Thoracic aorta endothelial cell (primary cell): ENCODE results near the gene LAX1. TPM values are rescaled to one million over a fixed set of nuclear protein-coding genes. Genes with fewer than 3 reads are reported as not detected.

Experiments
- small RNA-seq: library from RNA; depleted of rRNA; stranded (forward); fragments of <200 nt; gene quantifications from one replicate; pipeline ENCODE3, GENCODE V24; 2012
- total RNA-seq: library from RNA; depleted of rRNA; stranded (reverse); fragments of >200 nt; gene quantifications from 2 replicates; pipeline ENCODE4 v1.2.3, GENCODE V29; 2012

Gene LAX1, protein sequence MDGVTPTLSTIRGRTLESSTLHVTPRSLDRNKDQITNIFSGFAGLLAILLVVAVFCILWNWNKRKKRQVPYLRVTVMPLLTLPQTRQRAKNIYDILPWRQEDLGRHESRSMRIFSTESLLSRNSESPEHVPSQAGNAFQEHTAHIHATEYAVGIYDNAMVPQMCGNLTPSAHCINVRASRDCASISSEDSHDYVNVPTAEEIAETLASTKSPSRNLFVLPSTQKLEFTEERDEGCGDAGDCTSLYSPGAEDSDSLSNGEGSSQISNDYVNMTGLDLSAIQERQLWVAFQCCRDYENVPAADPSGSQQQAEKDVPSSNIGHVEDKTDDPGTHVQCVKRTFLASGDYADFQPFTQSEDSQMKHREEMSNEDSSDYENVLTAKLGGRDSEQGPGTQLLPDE
- 0.13 and 0.14 TPM in 2 replicates for total RNA-seq

DNA sequence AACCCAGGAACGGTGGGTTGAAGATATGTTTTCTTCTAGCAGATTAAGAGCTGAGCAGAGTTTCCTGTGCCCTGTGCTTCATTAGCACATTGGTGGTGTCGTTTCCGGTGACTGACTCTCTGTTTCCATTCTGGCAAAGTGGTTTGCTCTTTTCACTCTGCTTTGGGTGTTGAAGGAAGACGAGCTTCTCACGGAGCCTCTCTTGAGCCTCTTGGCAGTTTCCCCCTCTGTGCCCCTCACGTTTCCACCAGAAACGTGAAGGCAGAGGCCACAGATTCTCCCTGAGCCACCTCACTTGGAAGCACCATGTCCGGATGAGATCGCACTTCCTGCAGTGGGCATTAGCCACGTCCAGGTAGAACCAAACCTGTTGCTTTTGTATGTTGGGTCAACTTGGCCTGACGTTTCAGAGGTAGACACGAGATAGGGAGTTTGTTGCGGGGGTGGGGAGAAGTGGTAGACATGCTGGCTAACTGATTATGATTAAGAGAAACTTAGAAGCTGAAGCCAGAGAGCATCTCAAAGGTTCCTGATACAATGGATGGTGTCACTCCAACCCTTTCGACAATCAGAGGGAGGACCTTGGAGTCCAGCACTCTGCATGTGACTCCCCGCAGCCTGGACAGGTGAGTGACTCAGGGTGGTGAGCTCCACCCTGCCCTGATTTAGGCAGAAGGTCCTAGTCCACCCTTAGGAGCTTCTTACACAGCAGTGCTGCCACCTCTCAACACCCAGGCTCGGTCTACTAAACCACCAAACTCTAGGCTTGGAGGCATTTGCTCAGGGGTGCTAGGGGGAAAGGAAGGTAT, at the start of gene LAX1:
Gene LAX1, plus strand, starts transcription at position 155 of the 809 bp plus-strand sequence. Its CDS starts 383 bp downstream, at position 538.

DNA sequence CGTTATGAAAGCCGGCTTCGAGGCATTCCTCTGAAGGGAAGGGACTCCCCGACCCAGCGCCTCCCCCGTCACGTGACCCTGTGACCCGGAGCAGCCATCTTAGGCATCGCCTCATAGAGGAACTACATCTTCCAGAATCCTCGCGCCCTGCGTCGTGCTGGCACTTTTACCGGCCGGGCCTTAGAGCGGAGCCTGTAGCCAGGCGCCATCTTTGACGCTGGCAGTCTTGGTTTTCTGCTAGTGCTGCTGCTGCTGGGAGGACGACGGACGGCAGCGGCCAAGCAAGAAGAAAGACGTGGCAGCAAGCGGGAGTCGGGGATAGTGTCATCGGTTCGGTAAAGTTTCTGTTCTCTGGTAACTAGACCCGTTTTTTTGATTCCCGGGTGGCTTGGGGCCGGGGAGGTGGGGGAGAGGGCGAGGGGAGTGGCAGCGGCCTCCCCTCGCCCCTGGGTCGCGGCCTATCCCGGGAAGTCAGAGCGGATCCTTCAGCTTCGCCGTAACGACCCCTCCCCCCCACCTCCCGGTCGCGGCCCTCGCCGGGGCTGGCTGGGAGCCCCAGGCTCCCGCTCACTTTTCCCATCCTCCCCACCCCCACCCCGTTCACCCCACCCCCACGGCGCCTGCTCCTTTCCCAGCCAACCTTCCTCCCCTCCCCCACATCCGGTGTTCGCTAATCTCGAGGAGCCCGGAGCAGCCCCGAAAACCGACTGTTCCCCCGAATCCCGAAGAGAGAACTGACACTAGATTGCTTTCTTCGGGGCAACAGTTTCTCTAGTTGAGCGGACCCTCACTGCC, 30.7 kb downstream of the LAX1 start, which contains the start of the genes ZBED6 and ZC3H11A:
Gene ZBED6, plus strand, starts transcription at position 183 of the 795 bp plus-strand sequence. CDS start 1,900 bp downstream, outside the sequence.
Gene ZC3H11A, plus strand, starts transcription at position 183 of the 795 bp plus-strand sequence. CDS start 21,448 bp downstream, outside the sequence.

Small RNA genes within 50 kb of the gene (small RNA-seq; reads per million reads assigned to genes)
- gene SNORA77 (489 reads per million, percentile 99 among the genes with 10 or more reads in this experiment), gene ZC3H11A (4.0 reads per million, percentile 75 among the genes with 10 or more reads in this experiment)

Other genes with a start within 250 kb of the LAX1 start
- 157 and 160 TPM in 2 replicates for gene ATP2B4, start 138.4 kb upstream of the LAX1 start, total RNA-seq
- 47.7 and 56.8 TPM in 2 replicates for gene ZBED6, start 30.4 kb downstream of the LAX1 start, total RNA-seq
- gene ZC3H11A, start 30.4 kb downstream of the LAX1 start, total RNA-seq: 151 and 161 TPM in 2 replicates
- gene SNRPE, start 96.4 kb downstream of the LAX1 start, total RNA-seq: 112 and 120 TPM in 2 replicates